GF-D8 (cell line): Measurements from ENCODE around the gene PML.
"Not testable (repeated sequence)": the region's sequence is repeated elsewhere in the genome, so short reads cannot be mapped to it uniquely, and the experiment has no call there.

Experiments used
- DNase-seq: peaks from one replicate; lab custom pipeline; 2025; lab: John Stamatoyannopoulos, UW

Gene PML

DNA sequence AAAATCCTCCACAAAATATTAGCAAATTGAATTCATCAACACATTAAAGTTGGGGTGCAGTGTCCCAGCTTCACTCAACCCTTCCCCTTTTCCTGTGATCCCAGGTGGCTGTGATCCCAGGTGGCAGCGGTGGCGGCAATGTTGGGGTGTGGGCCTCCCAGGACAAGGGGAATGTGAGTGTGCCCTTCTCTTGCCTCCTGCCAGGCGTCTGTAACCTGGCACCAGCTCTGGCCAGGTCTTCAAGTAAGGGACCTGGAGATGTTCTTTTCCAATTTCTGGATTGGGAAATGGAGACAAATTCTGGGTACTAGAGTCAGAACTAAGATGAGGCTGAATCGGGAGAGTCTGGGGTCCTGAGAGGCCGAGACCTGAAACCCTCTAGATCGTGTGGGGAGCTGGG lies 67.7 kb downstream of the PML start:
- DNase-seq: no peak

- DNase-seq: no peak
Measured at GRCh38 chr15:74062671-74063070, 68.2 kb downstream of the PML start.

GRCh38 chr15:74063425-74064146 lies 69.1 kb downstream of the PML start:
- DNase-seq: not testable (repeated sequence)

DNA sequence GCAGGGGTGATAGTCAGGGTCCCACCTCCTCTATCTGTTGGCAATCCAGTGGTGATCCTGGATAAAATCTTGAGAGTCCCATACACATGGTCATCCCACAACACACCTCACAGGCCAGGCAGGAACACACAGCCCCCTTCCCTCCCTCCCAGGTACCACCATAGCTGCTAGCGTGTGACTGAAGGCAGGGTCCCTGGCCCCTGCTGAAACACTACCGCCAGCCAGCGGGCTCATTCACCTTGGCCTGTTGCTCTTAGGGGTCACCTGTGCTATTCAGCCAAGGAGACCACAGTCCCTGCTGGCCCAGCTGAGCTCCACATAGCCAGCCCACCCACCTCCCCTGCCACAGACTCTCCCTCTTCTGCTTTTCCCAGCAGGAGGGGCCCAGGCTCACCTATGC lies 69.7 kb downstream of the PML start:
- not testable (repeated sequence) for DNase-seq

GRCh38 chr15:74064822-74065221 lies 70.3 kb downstream of the PML start:
- DNase-seq: not testable (repeated sequence)

- DNase-seq: not testable (repeated sequence)
Measured at GRCh38 chr15:74065684-74066411, 71.3 kb downstream of the PML start.

- not testable (repeated sequence) for DNase-seq
Measured at GRCh38 chr15:74071645-74072044, 77.1 kb downstream of the PML start.

- not testable (repeated sequence) for DNase-seq
Measured at GRCh38 chr15:74072132-74072531, 77.6 kb downstream of the PML start.

GRCh38 chr15:74072614-74073337 lies 78.3 kb downstream of the PML start:
- not testable (repeated sequence) for DNase-seq

GRCh38 chr15:74075781-74076180 lies 81.3 kb downstream of the PML start:
- DNase-seq: not testable (repeated sequence)

DNA sequence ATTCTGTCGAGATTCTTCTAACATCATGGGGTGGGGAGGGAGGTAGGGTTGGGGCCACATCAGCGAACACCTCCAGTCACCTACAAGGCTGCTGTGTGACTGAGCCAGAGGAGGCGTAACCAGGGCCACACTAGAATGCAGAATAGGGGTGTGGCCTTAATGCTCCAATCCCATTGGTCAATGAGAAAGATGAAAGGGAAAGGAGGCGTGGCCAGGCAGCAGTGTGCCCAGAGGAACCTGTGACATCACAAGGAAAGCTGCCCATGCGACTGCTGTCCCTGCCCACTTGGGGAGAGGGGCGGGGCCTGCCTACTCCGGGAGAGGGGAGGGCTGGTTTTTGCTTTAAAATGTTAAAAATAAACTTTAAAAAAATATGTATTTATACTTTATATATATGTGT lies 87.9 kb downstream of the PML start, which contains the start of gene GOLGA6A:
GOLGA6A (minus strand) TSS at position 101 of the 400 bp plus-strand sequence; CDS start at position 60, 41 bp downstream.
- DNase-seq: not testable (repeated sequence)

- not testable (repeated sequence) for DNase-seq
Measured at GRCh38 chr15:74094567-74094966, 100.1 kb downstream of the PML start.

- DNase-seq: not testable (repeated sequence)
Measured at GRCh38 chr15:74095610-74096009, 101.1 kb downstream of the PML start.

GRCh38 chr15:74096753-74097474 lies 102.4 kb downstream of the PML start:
- DNase-seq: not testable (repeated sequence)
